ENCODE measurements around the gene SIL1. TPM values are rescaled to one million over a fixed set of nuclear protein-coding genes. Genes with fewer than 3 reads are reported as not detected.

The SIL1 gene
- total and polyA plus RNA-seq, 2 donors from 2014 or later, result 48.6 to 91.7 TPM

DNA sequence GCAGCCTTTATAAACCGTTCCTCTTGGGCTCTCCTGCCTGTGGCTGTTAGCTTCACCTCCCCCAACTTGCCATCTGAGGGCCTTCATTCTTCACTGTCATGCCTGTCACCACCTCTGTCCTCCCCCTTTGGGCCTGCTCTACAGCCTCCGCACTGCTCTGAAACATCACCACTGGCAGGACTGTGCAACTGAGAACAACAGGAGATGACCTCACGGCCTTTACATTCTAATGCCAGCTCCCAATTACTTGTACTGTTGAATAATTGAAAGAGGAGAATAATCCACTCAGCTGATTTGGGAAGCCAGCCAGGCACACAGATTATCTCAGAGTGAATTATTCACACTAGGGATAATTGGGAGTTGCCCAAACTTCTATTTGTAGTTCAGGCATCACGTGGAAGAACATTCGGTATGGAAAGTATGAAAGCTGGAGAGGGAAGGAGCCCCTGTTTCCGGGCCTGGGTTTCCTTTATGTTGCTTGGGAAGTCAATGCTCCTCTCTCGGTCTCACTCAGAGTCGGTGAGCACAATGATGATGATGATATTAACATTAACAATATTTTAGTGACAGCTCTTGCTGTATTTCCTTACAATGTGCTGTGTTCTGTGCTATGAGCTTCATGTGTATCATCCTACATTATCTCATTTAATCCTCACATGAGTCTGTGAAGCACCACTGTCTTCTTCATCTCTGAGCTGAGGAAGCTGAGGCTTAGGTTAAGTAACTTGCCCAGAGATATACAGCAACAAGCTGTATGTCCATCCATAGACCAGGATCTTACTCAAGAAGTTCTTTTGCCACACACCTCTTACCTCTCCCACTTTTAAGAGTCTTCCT is 223.7 kb downstream of the SIL1 start:
- peaks cover 4 to 18% (median 10%) of the 10 kb centered on the region in 3 donors for H3K4me1 ChIP-seq (ENCODE audit: control insufficient read depth in 2 of 3, insufficient read depth in 2 of 3, low read depth in 1 of 3, low read length in 3 of 3)
- intact Hi-C loops (cut with DNase I), result no loop called here
- no peak overlapping the region for H3K4me3 ChIP-seq (ENCODE audit: low read length in 3 of 3)
- no peaks in the 10 kb centered on the region for H3K36me3 ChIP-seq (ENCODE audit: control insufficient read depth in 2 of 3, insufficient read depth in 3 of 3, low read length in 3 of 3)
- DNase-seq (peak in 4 of 5 donors; percentile 86 to 93 (median 90)), FAIRE-seq (no peak)
- peak overlapping the region; percentile 55 to 66 for H3K27ac ChIP-seq (ENCODE audit: low read depth in 2 of 2, low read length in 2 of 2)
- H3K9me3 ChIP-seq (ENCODE audit: control insufficient read depth in 2 of 3, insufficient read depth in 1 of 3, low read length in 3 of 3), result no peaks in the 10 kb centered on the region
- H3K27me3 ChIP-seq (ENCODE audit: control insufficient read depth, insufficient read depth, low read length), result no peaks in the 10 kb centered on the region
- TF ChIP-seq, protein P1, sequence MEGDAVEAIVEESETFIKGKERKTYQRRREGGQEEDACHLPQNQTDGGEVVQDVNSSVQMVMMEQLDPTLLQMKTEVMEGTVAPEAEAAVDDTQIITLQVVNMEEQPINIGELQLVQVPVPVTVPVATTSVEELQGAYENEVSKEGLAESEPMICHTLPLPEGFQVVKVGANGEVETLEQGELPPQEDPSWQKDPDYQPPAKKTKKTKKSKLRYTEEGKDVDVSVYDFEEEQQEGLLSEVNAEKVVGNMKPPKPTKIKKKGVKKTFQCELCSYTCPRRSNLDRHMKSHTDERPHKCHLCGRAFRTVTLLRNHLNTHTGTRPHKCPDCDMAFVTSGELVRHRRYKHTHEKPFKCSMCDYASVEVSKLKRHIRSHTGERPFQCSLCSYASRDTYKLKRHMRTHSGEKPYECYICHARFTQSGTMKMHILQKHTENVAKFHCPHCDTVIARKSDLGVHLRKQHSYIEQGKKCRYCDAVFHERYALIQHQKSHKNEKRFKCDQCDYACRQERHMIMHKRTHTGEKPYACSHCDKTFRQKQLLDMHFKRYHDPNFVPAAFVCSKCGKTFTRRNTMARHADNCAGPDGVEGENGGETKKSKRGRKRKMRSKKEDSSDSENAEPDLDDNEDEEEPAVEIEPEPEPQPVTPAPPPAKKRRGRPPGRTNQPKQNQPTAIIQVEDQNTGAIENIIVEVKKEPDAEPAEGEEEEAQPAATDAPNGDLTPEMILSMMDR (IDR thresholded peaks at IDR 0.05; ENCODE audit: borderline replicate concordance, extremely low read depth, insufficient read depth), result no peak
- H3K9ac ChIP-seq (ENCODE audit: low read length in 3 of 3), result peak overlapping the region in 1 of 3 donors; percentile 29

DNA sequence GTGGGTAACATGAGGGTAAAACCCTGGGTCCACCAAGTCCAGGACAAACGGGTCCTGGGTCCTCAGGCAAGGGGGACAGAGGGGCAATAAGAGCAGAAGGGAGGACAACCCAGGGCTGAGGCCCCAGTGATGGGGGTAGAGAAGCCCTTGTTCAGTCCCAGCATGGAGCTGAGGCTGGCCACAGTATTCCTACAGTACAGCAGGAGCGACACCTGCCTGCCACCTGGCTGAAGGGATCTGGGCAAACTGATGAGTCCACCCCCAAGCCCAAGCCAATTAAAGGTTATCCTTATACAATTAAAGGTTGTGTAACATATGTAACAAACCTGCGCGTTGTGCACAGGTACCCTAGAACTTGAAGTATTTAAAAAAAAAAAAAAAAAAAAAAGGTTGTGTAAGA is 225.3 kb downstream of the SIL1 start:
- Histone ChIP-seq H3K9ac (ENCODE audit: low read length in 3 of 3) (no peak overlapping the region), H3K4me1 (ENCODE audit: control insufficient read depth in 2 of 3, insufficient read depth in 2 of 3, low read depth in 1 of 3, low read length in 3 of 3) (peaks cover 4 to 34% (median 22%) of the 10 kb centered on the region in 3 donors), H3K4me3 (ENCODE audit: low read length in 3 of 3) (no peak overlapping the region), H3K27me3 (ENCODE audit: control insufficient read depth, insufficient read depth, low read length) (no peaks in the 10 kb centered on the region), H3K36me3 (ENCODE audit: control insufficient read depth in 2 of 3, insufficient read depth in 3 of 3, low read length in 3 of 3) (no peaks in the 10 kb centered on the region), H3K27ac (ENCODE audit: low read depth in 2 of 2, low read length in 2 of 2) (no peak overlapping the region), H3K9me3 (ENCODE audit: control insufficient read depth in 2 of 3, insufficient read depth in 1 of 3, low read length in 3 of 3) (no peaks in the 10 kb centered on the region)
- DNase-seq (no peak), FAIRE-seq (no peak)
- TF ChIP-seq, protein P1 (IDR thresholded peaks at IDR 0.05; ENCODE audit: borderline replicate concordance, extremely low read depth, insufficient read depth), result no peak
- intact Hi-C loops (cut with DNase I), result no loop called here

DNA sequence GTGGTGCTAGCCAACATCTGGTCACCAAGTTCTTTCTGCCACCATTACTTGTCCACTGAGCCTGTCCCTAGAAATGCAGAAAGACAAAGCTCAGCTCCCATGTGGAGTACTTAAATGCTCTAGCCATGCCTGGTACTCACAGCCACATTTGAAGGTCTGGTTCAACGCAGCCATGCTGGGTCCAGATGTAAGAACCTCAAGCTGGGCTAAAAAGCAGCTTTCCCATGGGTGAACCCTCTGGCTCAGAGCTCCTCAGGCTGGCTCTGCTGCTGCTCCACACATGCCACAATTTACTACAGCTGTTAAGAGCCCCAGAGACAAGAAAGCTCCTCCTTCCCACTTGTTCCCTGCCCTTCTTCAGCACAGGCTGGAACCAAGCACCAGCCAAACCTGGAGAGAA is 225.9 kb downstream of the SIL1 start:
- no peaks in the 10 kb centered on the region for H3K36me3 ChIP-seq (ENCODE audit: control insufficient read depth in 2 of 3, insufficient read depth in 3 of 3, low read length in 3 of 3)
- no peak for DNase-seq
- H3K4me1 ChIP-seq (ENCODE audit: control insufficient read depth in 2 of 3, insufficient read depth in 2 of 3, low read depth in 1 of 3, low read length in 3 of 3), result peaks cover 4 to 40% (median 24%) of the 10 kb centered on the region in 3 donors
- H3K4me3 ChIP-seq (ENCODE audit: low read length in 3 of 3), result no peak overlapping the region
- no peaks in the 10 kb centered on the region for H3K27me3 ChIP-seq (ENCODE audit: control insufficient read depth, insufficient read depth, low read length)
- intact Hi-C loops (cut with DNase I), result no loop called here
- FAIRE-seq, result no peak
- TF ChIP-seq, protein P1 (IDR thresholded peaks at IDR 0.05; ENCODE audit: borderline replicate concordance, extremely low read depth, insufficient read depth), result no peak
- no peak overlapping the region for H3K9ac ChIP-seq (ENCODE audit: low read length in 3 of 3)
- H3K27ac ChIP-seq (ENCODE audit: low read depth in 2 of 2, low read length in 2 of 2), result no peak overlapping the region
- H3K9me3 ChIP-seq (ENCODE audit: control insufficient read depth in 2 of 3, insufficient read depth in 1 of 3, low read length in 3 of 3), result no peaks in the 10 kb centered on the region
